ENCODE results near the gene C5orf34. TPM values are rescaled to one million over a fixed set of nuclear protein-coding genes. Genes with fewer than 3 reads are reported as not detected.
A peak's percentile ranks its signal among the peaks of the same experiment; 100 is the strongest.
"Not testable (repeated sequence)": the region's sequence is repeated elsewhere in the genome, so short reads cannot be mapped to it uniquely, and the experiment has no call there.

Gene C5orf34
- total RNA-seq, 1 experiment from 2014 or later, result 9.4 TPM

DNA sequence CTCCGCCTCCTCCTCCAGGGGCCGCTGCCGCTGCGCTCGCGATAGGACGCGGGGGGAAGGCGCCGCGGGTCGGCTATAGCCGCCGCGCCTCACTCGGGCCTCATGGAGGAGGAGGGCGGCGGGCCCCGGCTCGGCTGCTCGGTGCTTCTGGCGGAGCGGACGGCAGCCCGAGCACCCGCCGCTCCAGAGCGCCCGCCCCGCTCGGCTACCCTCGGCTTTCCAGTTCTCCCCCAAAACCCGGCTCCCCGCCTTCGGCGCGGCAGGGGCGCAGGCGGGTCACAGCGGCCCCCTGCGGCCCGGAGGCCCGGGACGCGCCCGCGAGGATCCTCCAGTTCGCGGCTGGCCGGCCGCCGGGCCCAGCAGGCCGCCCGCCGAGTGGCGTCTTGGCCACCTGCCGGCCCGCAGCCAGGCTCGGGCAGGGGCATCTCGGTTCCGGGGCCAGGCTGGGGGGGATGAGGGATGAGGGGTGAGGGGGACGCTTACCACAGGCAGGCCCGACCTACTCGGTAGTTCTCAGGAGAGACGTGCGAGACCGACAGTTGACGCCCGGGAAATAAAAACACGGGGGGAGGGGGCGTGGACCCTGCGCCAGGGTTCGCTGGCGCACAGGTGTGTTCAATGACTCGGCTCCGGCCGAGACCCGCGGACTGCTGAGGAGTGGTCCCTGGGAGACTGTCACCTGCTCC, 42.1 kb upstream of the C5orf34 start, which contains the start of gene PAIP1 (continued):
- TF ChIP-seq, protein P1, sequence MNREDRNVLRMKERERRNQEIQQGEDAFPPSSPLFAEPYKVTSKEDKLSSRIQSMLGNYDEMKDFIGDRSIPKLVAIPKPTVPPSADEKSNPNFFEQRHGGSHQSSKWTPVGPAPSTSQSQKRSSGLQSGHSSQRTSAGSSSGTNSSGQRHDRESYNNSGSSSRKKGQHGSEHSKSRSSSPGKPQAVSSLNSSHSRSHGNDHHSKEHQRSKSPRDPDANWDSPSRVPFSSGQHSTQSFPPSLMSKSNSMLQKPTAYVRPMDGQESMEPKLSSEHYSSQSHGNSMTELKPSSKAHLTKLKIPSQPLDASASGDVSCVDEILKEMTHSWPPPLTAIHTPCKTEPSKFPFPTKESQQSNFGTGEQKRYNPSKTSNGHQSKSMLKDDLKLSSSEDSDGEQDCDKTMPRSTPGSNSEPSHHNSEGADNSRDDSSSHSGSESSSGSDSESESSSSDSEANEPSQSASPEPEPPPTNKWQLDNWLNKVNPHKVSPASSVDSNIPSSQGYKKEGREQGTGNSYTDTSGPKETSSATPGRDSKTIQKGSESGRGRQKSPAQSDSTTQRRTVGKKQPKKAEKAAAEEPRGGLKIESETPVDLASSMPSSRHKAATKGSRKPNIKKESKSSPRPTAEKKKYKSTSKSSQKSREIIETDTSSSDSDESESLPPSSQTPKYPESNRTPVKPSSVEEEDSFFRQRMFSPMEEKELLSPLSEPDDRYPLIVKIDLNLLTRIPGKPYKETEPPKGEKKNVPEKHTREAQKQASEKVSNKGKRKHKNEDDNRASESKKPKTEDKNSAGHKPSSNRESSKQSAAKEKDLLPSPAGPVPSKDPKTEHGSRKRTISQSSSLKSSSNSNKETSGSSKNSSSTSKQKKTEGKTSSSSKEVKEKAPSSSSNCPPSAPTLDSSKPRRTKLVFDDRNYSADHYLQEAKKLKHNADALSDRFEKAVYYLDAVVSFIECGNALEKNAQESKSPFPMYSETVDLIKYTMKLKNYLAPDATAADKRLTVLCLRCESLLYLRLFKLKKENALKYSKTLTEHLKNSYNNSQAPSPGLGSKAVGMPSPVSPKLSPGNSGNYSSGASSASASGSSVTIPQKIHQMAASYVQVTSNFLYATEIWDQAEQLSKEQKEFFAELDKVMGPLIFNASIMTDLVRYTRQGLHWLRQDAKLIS (CRISPR knock-in tag; IDR thresholded peaks at IDR 0.05; ENCODE audit: borderline replicate concordance), result no peak
- TF ChIP-seq FOXJ3 (CRISPR knock-in tag; IDR thresholded peaks at IDR 0.05; ENCODE audit: borderline replicate concordance) (no peak), MXD4 (CRISPR knock-in tag; IDR thresholded peaks at IDR 0.05; ENCODE audit: borderline replicate concordance) (no peak), SP1 (CRISPR knock-in tag; conservative IDR thresholded peaks at IDR 0.05) (peak; percentile 59; the same call in 1 of the 2 replicates), ZNF423 (CRISPR knock-in tag; IDR thresholded peaks at IDR 0.05) (peak; percentile 92), GTF2I (CRISPR knock-in tag; conservative IDR thresholded peaks at IDR 0.05) (no peak), E2F5 (CRISPR knock-in tag; IDR thresholded peaks at IDR 0.05) (0 out of 2 replicates have a peak, but pooled peaks have one; percentile 8), SOX15 (CRISPR knock-in tag; IDR thresholded peaks at IDR 0.05) (no peak), ZNF416 (CRISPR knock-in tag; IDR thresholded peaks at IDR 0.05) (0 out of 2 replicates have a peak, but pooled peaks have one; percentile 37), HMGXB4 (CRISPR knock-in tag; IDR thresholded peaks at IDR 0.05) (peak; percentile 96), FOXK1 (CRISPR knock-in tag; IDR thresholded peaks at IDR 0.05) (no peak; the same call in 1 of the 2 replicates), ZNF121 (CRISPR knock-in tag; IDR thresholded peaks at IDR 0.05) (no peak), JUN (CRISPR knock-in tag; IDR thresholded peaks at IDR 0.05) (peak; percentile 74; the same call in 1 of the 2 replicates)

DNA sequence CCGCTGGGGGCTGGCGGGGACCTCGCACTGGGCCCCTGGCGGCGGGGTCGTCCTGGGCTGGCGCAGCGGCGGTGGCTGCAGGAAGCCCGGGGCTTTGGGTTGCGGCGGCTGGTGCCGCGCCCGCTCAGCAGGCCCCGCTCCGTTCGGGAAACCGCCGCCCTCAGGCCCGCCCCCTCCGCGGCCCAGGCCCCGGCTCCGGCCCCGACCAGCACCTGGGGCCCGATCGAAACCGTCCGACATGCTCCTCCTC, 41.6 kb upstream of the C5orf34 start:
- ChIA-PET POLR2A (interaction anchor here (1.6 kb wide), 1 partner anchor 46 kb away, joined by 6 read pairs; the partner anchor contains the start of gene NNT), CTCF (interaction anchor here (1.3 kb wide), 1 partner anchor 75 kb away, joined by 3 read pairs; no protein-coding TSS in a partner anchor)
- H3K27ac Mint-ChIP-seq; DNase-seq (ENCODE audit: low spot score); H3K9me3 Mint-ChIP-seq; ATAC-seq; H3K27me3 Mint-ChIP-seq (ENCODE audit: low read depth); H3K36me3 Mint-ChIP-seq: not testable (repeated sequence)
- TF ChIP-seq, protein P2, sequence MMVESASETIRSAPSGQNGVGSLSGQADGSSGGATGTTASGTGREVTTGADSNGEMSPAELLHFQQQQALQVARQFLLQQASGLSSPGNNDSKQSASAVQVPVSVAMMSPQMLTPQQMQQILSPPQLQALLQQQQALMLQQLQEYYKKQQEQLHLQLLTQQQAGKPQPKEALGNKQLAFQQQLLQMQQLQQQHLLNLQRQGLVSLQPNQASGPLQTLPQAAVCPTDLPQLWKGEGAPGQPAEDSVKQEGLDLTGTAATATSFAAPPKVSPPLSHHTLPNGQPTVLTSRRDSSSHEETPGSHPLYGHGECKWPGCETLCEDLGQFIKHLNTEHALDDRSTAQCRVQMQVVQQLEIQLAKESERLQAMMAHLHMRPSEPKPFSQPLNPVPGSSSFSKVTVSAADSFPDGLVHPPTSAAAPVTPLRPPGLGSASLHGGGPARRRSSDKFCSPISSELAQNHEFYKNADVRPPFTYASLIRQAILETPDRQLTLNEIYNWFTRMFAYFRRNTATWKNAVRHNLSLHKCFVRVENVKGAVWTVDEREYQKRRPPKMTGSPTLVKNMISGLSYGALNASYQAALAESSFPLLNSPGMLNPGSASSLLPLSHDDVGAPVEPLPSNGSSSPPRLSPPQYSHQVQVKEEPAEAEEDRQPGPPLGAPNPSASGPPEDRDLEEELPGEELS (CRISPR knock-in tag; IDR thresholded peaks at IDR 0.05), result peak; percentile 7; the same call in 1 of the 2 replicates
- TF ChIP-seq, protein P3, sequence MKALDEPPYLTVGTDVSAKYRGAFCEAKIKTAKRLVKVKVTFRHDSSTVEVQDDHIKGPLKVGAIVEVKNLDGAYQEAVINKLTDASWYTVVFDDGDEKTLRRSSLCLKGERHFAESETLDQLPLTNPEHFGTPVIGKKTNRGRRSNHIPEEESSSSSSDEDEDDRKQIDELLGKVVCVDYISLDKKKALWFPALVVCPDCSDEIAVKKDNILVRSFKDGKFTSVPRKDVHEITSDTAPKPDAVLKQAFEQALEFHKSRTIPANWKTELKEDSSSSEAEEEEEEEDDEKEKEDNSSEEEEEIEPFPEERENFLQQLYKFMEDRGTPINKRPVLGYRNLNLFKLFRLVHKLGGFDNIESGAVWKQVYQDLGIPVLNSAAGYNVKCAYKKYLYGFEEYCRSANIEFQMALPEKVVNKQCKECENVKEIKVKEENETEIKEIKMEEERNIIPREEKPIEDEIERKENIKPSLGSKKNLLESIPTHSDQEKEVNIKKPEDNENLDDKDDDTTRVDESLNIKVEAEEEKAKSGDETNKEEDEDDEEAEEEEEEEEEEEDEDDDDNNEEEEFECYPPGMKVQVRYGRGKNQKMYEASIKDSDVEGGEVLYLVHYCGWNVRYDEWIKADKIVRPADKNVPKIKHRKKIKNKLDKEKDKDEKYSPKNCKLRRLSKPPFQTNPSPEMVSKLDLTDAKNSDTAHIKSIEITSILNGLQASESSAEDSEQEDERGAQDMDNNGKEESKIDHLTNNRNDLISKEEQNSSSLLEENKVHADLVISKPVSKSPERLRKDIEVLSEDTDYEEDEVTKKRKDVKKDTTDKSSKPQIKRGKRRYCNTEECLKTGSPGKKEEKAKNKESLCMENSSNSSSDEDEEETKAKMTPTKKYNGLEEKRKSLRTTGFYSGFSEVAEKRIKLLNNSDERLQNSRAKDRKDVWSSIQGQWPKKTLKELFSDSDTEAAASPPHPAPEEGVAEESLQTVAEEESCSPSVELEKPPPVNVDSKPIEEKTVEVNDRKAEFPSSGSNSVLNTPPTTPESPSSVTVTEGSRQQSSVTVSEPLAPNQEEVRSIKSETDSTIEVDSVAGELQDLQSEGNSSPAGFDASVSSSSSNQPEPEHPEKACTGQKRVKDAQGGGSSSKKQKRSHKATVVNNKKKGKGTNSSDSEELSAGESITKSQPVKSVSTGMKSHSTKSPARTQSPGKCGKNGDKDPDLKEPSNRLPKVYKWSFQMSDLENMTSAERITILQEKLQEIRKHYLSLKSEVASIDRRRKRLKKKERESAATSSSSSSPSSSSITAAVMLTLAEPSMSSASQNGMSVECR (CRISPR knock-in tag; IDR thresholded peaks at IDR 0.05; ENCODE audit: borderline replicate concordance), result 0 out of 2 replicates have a peak, but pooled peaks have one; percentile 32
- TF ChIP-seq ZNF232 (CRISPR knock-in tag; IDR thresholded peaks at IDR 0.05), result 0 out of 2 replicates have a peak, but pooled peaks have one; percentile 60
- Mint-ChIP-seq H3K4me1 (peaks cover 19% of the 10 kb centered on the region), H3K4me3 (peak overlapping the region; percentile 81; the same call in 1 of the 2 replicates)
